ENCODE results near the gene MTHFD1L. TPM values are rescaled to one million over a fixed set of nuclear protein-coding genes. Genes with fewer than 3 reads are reported as not detected.

Gene MTHFD1L
- total RNA-seq, 6 experiments from 2014 or later = 67.5 to 88.7 (median 80.9) TPM

- H3K4me1 Mint-ChIP-seq (ENCODE audit: low read depth) = peaks cover 37% of the 10 kb centered on the region
- peaks cover 1% of the 10 kb centered on the region for H3K27me3 Mint-ChIP-seq (ENCODE audit: insufficient read depth)
- peak overlapping the region; percentile 74 for H3K27ac Mint-ChIP-seq
- DNase-seq = peak; percentile 76
- no peaks in the 10 kb centered on the region for H3K9me3 Mint-ChIP-seq
- no peak for TF ChIP-seq CTCF (IDR thresholded peaks at IDR 0.05)
- peaks cover 27% of the 10 kb centered on the region for H3K36me3 Mint-ChIP-seq (ENCODE audit: low read depth)
- H3K4me3 Mint-ChIP-seq = peak overlapping the region; percentile 67; the same call in 1 of the 2 replicates
Observed at GRCh38 chr6:151004383-151005024, 139.0 kb downstream of the MTHFD1L start.

DNA sequence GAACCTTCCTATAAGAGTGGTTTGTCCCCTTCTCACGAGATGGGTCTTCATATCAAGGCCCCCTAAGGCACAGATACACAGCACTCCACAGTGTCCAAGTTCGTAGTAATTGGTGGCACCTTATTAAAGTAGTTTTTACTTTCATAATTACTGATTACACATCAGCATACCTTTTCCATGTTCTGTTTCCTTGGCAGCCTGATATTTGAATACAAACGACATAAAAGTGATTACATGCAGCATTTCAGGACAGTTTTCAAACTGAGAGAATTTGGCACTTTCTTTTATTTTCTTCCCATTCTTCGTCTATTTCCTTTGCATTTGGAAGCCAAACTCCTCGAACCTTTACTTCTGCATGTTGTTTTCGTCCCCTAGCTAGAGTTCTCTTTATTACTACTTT lies 139.7 kb downstream of the MTHFD1L start:
- Mint-ChIP-seq H3K27ac (peak overlapping the region; percentile 46; the same call in 1 of the 2 replicates), H3K4me1 (ENCODE audit: low read depth) (peaks cover 35% of the 10 kb centered on the region), H3K4me3 (no peak overlapping the region), H3K36me3 (ENCODE audit: low read depth) (peaks cover 27% of the 10 kb centered on the region), H3K27me3 (ENCODE audit: insufficient read depth) (peaks cover 1% of the 10 kb centered on the region), H3K9me3 (no peaks in the 10 kb centered on the region)
- no peak for DNase-seq
- no peak for TF ChIP-seq CTCF (IDR thresholded peaks at IDR 0.05)

DNA sequence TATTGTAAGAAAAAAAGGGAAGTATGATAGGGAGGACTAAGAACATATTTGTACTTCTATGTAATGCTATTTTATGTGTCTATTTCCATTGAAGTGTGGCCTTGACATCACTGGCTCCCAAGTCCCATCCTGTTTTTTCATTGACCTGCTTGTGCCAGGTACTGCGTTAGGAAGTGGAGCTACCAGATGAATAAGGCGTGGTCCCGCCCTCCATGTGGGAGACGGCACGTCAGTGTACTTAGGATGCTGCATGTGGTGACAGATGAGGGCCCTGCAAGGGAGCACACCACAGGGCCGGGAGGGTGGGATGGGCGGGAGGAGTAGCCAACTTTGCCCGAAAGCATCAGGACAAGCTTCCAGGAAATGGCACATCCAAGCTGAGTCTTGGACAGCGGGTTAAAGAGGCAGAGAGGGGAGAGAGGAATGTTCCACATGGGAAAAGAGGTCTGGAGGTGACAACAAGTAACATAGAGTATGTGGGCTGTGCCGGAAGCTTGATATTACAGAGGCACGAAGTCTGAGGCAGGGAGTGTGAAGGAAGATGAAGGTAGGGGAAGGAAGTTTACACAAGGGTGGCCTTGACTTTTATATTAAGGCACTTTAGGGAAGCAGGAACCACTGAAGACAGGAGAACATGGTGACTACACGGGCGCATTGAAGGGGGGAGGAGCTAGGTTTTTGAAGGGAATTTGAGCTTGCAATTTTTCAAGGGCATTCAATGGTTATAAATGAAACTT lies 140.6 kb downstream of the MTHFD1L start:
- H3K27ac Mint-ChIP-seq = no peak overlapping the region; the same call in 1 of the 2 replicates
- H3K9me3 Mint-ChIP-seq = no peaks in the 10 kb centered on the region
- peaks cover 1% of the 10 kb centered on the region for H3K27me3 Mint-ChIP-seq (ENCODE audit: insufficient read depth)
- peaks cover 30% of the 10 kb centered on the region for H3K4me1 Mint-ChIP-seq (ENCODE audit: low read depth)
- peaks cover 27% of the 10 kb centered on the region for H3K36me3 Mint-ChIP-seq (ENCODE audit: low read depth)
- DNase-seq = no peak
- H3K4me3 Mint-ChIP-seq = no peak overlapping the region
- TF ChIP-seq CTCF (IDR thresholded peaks at IDR 0.05) = no peak

- H3K36me3 Mint-ChIP-seq (ENCODE audit: low read depth) = peaks cover 28% of the 10 kb centered on the region
- TF ChIP-seq CTCF (IDR thresholded peaks at IDR 0.05) = no peak
- DNase-seq = no peak
- no peak overlapping the region for H3K4me3 Mint-ChIP-seq
- no peak overlapping the region for H3K27ac Mint-ChIP-seq
- H3K27me3 Mint-ChIP-seq (ENCODE audit: insufficient read depth) = peaks cover 1% of the 10 kb centered on the region
- no peaks in the 10 kb centered on the region for H3K9me3 Mint-ChIP-seq
- H3K4me1 Mint-ChIP-seq (ENCODE audit: low read depth) = peaks cover 39% of the 10 kb centered on the region
Observed at GRCh38 chr6:151007076-151007475, 141.6 kb downstream of the MTHFD1L start.

GRCh38 chr6:151007922-151008321 lies 142.4 kb downstream of the MTHFD1L start:
- Mint-ChIP-seq H3K9me3 (no peaks in the 10 kb centered on the region), H3K27me3 (ENCODE audit: insufficient read depth) (no peaks in the 10 kb centered on the region; the same call in none of the 2 replicates), H3K36me3 (ENCODE audit: low read depth) (peaks cover 29% of the 10 kb centered on the region; the same call in 1 of the 2 replicates), H3K4me1 (ENCODE audit: low read depth) (peaks cover 47% of the 10 kb centered on the region), H3K4me3 (no peak overlapping the region), H3K27ac (no peak overlapping the region)
- DNase-seq = no peak
- TF ChIP-seq CTCF (IDR thresholded peaks at IDR 0.05) = no peak
